Esophagus muscularis mucosa (tissue), 4 donors: Measurements from ENCODE around the gene YPEL2. TPM values are rescaled to one million over a fixed set of nuclear protein-coding genes. Genes with fewer than 3 reads are reported as not detected.
A peak's percentile ranks its signal among the peaks of the same experiment; 100 is the strongest.

Source experiments
- DNase-seq: peaks from one replicate; pipeline ENCODE4 v3.0.0-alpha.2; 2017; ENCODE audit errors: extremely low spot score
- H3K27ac ChIP-seq, 4 donors: fragments of 200-600 bp; sonication (generic); replicated peaks in 1 of 4; 1 replicate in 3 of 4; 2 replicates in 1 of 4; pipeline ENCODE4 v1.5.1; 2016 to 2019; ENCODE audit warnings: mild to moderate bottlenecking in 1 of 4
- H3K27me3 ChIP-seq, 4 donors: fragments of 200-600 bp; sonication (generic); one replicate each; pipeline versions ENCODE4 v1.5.1 to v1.6.0; 2016 to 2019
- H3K36me3 ChIP-seq, 4 donors: fragments of 200-600 bp; sonication (generic); one replicate each; pipeline ENCODE4 v1.5.1; 2016 to 2019
- H3K4me1 ChIP-seq, 4 donors: fragments of 200-600 bp; sonication (generic); one replicate each; pipeline ENCODE4 v1.5.1; 2016 to 2019
- H3K4me3 ChIP-seq, 4 donors: fragments of 200-600 bp; sonication (generic); 1 replicate in 2 of 4; 2 replicates in 2 of 4; pipeline ENCODE4 v1.5.1; 2016 to 2019; ENCODE audit warnings: mild to moderate bottlenecking in 4 of 4, moderate library complexity in 1 of 4
- H3K9me3 ChIP-seq, 4 donors: fragments of 200-600 bp; sonication (generic); 1 replicate in 3 of 4; 2 replicates in 1 of 4; pipeline ENCODE4 v1.5.1; 2016 to 2019
- CTCF ChIP-seq, 3 experiments: fragments of 200-600 bp in 2 of 3; fragments of 450-650 bp in 1 of 3; sonication (generic) in 2 of 3; IDR thresholded peaks; one replicate each; pipeline ENCODE4 v1.5.1; 2017 to 2019; ENCODE audit warnings: antibody characterized with exemption in 3 of 3, mild to moderate bottlenecking in 2 of 3, moderate library complexity in 1 of 3
- EP300 ChIP-seq: sonication (generic); formaldehyde crosslinking; IDR thresholded peaks from one replicate; pipeline ENCODE4 v1.6.1; 2017; ENCODE audit warnings: antibody characterized with exemption
- POLR2A ChIP-seq: fragments of 450-650 bp; IDR thresholded peaks from one replicate; pipeline ENCODE4 v1.6.1; 2017; ENCODE audit warnings: antibody characterized with exemption, moderate library complexity, mild to moderate bottlenecking, low read depth
- POLR2AphosphoS5 ChIP-seq, 2 donors: sonication (generic); formaldehyde crosslinking; IDR thresholded peaks; one replicate each; pipeline ENCODE4 v1.6.1; 2017; ENCODE audit warnings: antibody characterized with exemption in 2 of 2
- WGBS: methylation state at CpG from one replicate; pipeline ENCODE4 v1.1.5; 2018; 5-methylcytosine and 5-hydroxymethylcytosine counted together
- intact Hi-C: fragments of 100-400 bp; cut with DNase I; formaldehyde crosslinking; loops from one replicate; pipeline ENCODE4 v1.15.1; 2023
- total RNA-seq, 4 donors: library from RNA; depleted of rRNA; stranded (reverse); fragments of >200 nt; gene quantifications; one replicate each; pipeline versions ENCODE4 v1.1.0 to v1.2.1, GENCODE V29; 2016

Gene YPEL2
- total RNA-seq, 4 donors from 2014 or later: 27.7 to 62.9 (median 28.8) TPM

DNA sequence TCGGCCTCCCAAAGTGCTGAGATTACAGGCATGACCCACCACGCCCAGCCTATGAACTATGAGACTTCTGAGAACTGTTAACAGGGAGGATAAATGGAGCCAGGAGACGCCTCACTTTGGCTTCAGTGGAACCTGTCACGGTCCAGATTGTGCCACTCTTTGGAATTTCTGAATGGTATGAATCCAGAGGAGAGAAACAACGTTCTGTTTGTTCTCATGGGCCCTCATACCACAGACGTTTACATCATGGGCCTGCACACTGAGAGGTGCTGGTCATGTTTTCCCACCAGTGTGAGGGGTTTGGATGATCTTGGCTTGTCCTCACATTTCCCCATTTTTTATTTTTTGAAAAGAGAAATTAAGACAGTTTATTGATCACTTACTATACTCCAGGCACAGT lies 90.3 kb downstream of the YPEL2 start:
- intact Hi-C loops: loop anchor here (5.0 kb wide), 1 partner anchor 44 kb away; no protein-coding TSS in a partner anchor
- H3K27ac ChIP-seq: no peak overlapping the region
- WGBS: 91% methylated on average over 6 of the region's 6 CpGs
- no peak for DNase-seq
- H3K9me3 ChIP-seq: no peaks in the 10 kb centered on the region
- peaks cover 44 to 76% (median 64%) of the 10 kb centered on the region in 4 donors for H3K4me1 ChIP-seq
- no peak for TF ChIP-seq EP300
- TF ChIP-seq CTCF (IDR thresholded peaks at IDR 0.05): no peak
- TF ChIP-seq POLR2A: no peak
- no peak for TF ChIP-seq POLR2AphosphoS5 (IDR thresholded peaks at IDR 0.05)
- no peaks in the 10 kb centered on the region for H3K36me3 ChIP-seq
- H3K27me3 ChIP-seq: no peaks in the 10 kb centered on the region
- H3K4me3 ChIP-seq: no peak overlapping the region

- no peaks in the 10 kb centered on the region for H3K9me3 ChIP-seq
- H3K36me3 ChIP-seq: no peaks in the 10 kb centered on the region
- H3K27me3 ChIP-seq: no peaks in the 10 kb centered on the region
- intact Hi-C loops: loop anchor here (5.0 kb wide), 1 partner anchor 46 kb away; no protein-coding TSS in a partner anchor
- TF ChIP-seq POLR2AphosphoS5 (IDR thresholded peaks at IDR 0.05) (peak; percentile 16 to 52), CTCF (IDR thresholded peaks at IDR 0.05) (no peak)
- 29% methylated on average over 8 of the region's 9 CpGs for WGBS
- H3K4me3 ChIP-seq: no peak overlapping the region
- no peak for DNase-seq
- H3K27ac ChIP-seq: peak overlapping the region; percentile 82 to 88 (median 86)
- peaks cover 59 to 91% (median 76%) of the 10 kb centered on the region in 4 donors for H3K4me1 ChIP-seq
Measured at GRCh38 chr17:59423137-59423724, 91.8 kb downstream of the YPEL2 start.

DNA sequence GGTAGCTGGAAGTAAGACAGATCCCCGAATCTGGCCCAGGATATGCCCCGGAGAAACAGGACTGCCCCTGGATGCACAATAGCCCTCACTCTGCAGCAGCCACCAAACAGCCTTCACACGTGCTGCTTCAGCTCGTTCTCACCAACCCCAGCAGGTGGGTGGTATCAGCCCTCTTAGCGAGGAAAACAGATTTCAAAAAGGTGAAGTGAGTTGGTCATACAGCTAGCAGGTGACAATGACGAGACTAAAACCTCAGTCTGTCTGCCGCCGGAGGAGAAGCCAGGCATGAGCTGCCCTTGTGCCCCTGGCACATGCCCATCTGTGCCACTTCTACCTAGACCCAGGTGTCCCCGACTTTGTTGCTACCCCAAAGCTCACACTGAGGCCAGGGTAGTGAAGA lies 92.4 kb downstream of the YPEL2 start:
- Histone ChIP-seq H3K36me3 (no peaks in the 10 kb centered on the region), H3K27me3 (no peaks in the 10 kb centered on the region), H3K4me3 (no peak overlapping the region), H3K4me1 (peaks cover 65 to 91% (median 76%) of the 10 kb centered on the region in 4 donors), H3K9me3 (no peaks in the 10 kb centered on the region), H3K27ac (peak overlapping the region; percentile 82 to 88 (median 86))
- intact Hi-C loops: loop anchor here (5.0 kb wide), 1 partner anchor 47 kb away; no protein-coding TSS in a partner anchor
- TF ChIP-seq CTCF (IDR thresholded peaks at IDR 0.05) (no peak), EP300 (no peak), POLR2AphosphoS5 (IDR thresholded peaks at IDR 0.05) (no peak), POLR2A (no peak)
- 95% methylated on average over 4 of the region's 9 CpGs for WGBS
- no peak for DNase-seq

GRCh38 chr17:59424331-59424730 lies 92.9 kb downstream of the YPEL2 start:
- Histone ChIP-seq H3K27me3 (no peaks in the 10 kb centered on the region), H3K9me3 (no peaks in the 10 kb centered on the region), H3K36me3 (no peaks in the 10 kb centered on the region), H3K4me3 (no peak overlapping the region), H3K4me1 (peaks cover 65 to 91% (median 76%) of the 10 kb centered on the region in 4 donors), H3K27ac (peak overlapping the region; percentile 82 to 88 (median 86))
- TF ChIP-seq CTCF (IDR thresholded peaks at IDR 0.05) (no peak), POLR2AphosphoS5 (IDR thresholded peaks at IDR 0.05) (no peak), EP300 (no peak), POLR2A (no peak)
- intact Hi-C loops: loop anchor here (5.0 kb wide), 1 partner anchor 47 kb away; no protein-coding TSS in a partner anchor
- DNase-seq: no peak
- 92% methylated on average over 4 of the region's 4 CpGs for WGBS
